Lower leg skin (tissue), 4 donors: ENCODE measurements around the gene DAB2IP. TPM values are rescaled to one million over a fixed set of nuclear protein-coding genes. Genes with fewer than 3 reads are reported as not detected.

Experiments used
- DNase-seq, 2 donors: peaks; one replicate each; pipeline ENCODE4 v3.0.0-alpha.2; 2019; ENCODE audit warnings: low spot score in 2 of 2
- H3K4me3 ChIP-seq: fragments of 200-600 bp; sonication (generic); 2 replicates; pipeline ENCODE4 v1.5.1; 2017; ENCODE audit warnings: mild to moderate bottlenecking, low read depth; ENCODE audit not compliant: poor library complexity, severe bottlenecking
- CTCF ChIP-seq, 3 donors: fragments of 450-650 bp; IDR thresholded peaks; one replicate each; pipeline ENCODE4 v1.5.1; 2016; ENCODE audit warnings: antibody characterized with exemption in 3 of 3, mild to moderate bottlenecking in 3 of 3, moderate library complexity in 2 of 3
- POLR2A ChIP-seq, 2 donors: fragments of 450-650 bp; IDR thresholded peaks; one replicate each; pipeline ENCODE4 v1.6.1; 2016 to 2017; ENCODE audit warnings: antibody characterized with exemption in 2 of 2, mild to moderate bottlenecking in 1 of 2, moderate library complexity in 1 of 2
- WGBS, 2 donors: methylation state at CpG; one replicate each; pipeline ENCODE4 v1.1.5; 2018; 5-methylcytosine and 5-hydroxymethylcytosine counted together
- intact Hi-C: fragments of 100-400 bp; cut with DNase I; formaldehyde crosslinking; loops from one replicate; pipeline ENCODE4 v1.15.0; 2023; ENCODE audit warnings: low total_unique reads
- total RNA-seq, 4 donors: library from RNA; depleted of rRNA; stranded (reverse); fragments of >200 nt; gene quantifications; one replicate each; pipeline ENCODE4 v1.1.0, GENCODE V29; 2016

DAB2IP gene
- total RNA-seq, 4 donors from 2014 or later = 42.5 to 68.0 (median 57.0) TPM

GRCh38 chr9:121655231-121655755, 3.9 kb downstream of the DAB2IP start:
- intact Hi-C loops = no loop called here
- no peak for TF ChIP-seq CTCF (IDR thresholded peaks at IDR 0.05)
- no peak for TF ChIP-seq POLR2A (IDR thresholded peaks at IDR 0.05)
- no peak overlapping the region for H3K4me3 ChIP-seq
- WGBS, 2 donors = 93 to 96% methylated on average over 3 of the region's 3 CpGs
- DNase-seq = no peak

GRCh38 chr9:121656941-121657470, 5.6 kb downstream of the DAB2IP start:
- no peak for TF ChIP-seq POLR2A (IDR thresholded peaks at IDR 0.05)
- no peak for TF ChIP-seq CTCF (IDR thresholded peaks at IDR 0.05)
- DNase-seq = no peak
- no peak overlapping the region for H3K4me3 ChIP-seq
- 76 to 83% methylated on average over 4 to 5 of the region's 5 CpGs for WGBS, 2 donors
- intact Hi-C loops = no loop called here

- TF ChIP-seq POLR2A (IDR thresholded peaks at IDR 0.05) (no peak), CTCF (IDR thresholded peaks at IDR 0.05) (no peak)
- WGBS, 2 donors = 65 to 67% methylated on average over 12 of the region's 12 CpGs
- no peak overlapping the region for H3K4me3 ChIP-seq
- DNase-seq = no peak
- intact Hi-C loops = no loop called here
These were observed 6.7 kb downstream of the DAB2IP start for GRCh38 chr9:121658166-121658565.

- 92 to 96% methylated on average over 10 of the region's 10 CpGs for WGBS, 2 donors
- H3K4me3 ChIP-seq = no peak overlapping the region
- DNase-seq = no peak
- intact Hi-C loops = no loop called here
- no peak for TF ChIP-seq CTCF (IDR thresholded peaks at IDR 0.05)
- TF ChIP-seq POLR2A (IDR thresholded peaks at IDR 0.05) = no peak
These were observed 7.2 kb downstream of the DAB2IP start for GRCh38 chr9:121658591-121658990.

GRCh38 chr9:121660367-121660766, 8.9 kb downstream of the DAB2IP start:
- intact Hi-C loops = no loop called here
- H3K4me3 ChIP-seq = no peak overlapping the region
- 79 to 96% methylated on average over 6 of the region's 6 CpGs for WGBS, 2 donors
- no peak for TF ChIP-seq CTCF (IDR thresholded peaks at IDR 0.05)
- no peak for TF ChIP-seq POLR2A (IDR thresholded peaks at IDR 0.05)
- DNase-seq = no peak

GRCh38 chr9:121660876-121661275, 9.4 kb downstream of the DAB2IP start:
- 88 to 91% methylated on average over 8 of the region's 8 CpGs for WGBS, 2 donors
- DNase-seq = no peak
- TF ChIP-seq CTCF (IDR thresholded peaks at IDR 0.05) (no peak), POLR2A (IDR thresholded peaks at IDR 0.05) (no peak)
- H3K4me3 ChIP-seq = no peak overlapping the region
- intact Hi-C loops = no loop called here
